Esophagus muscularis mucosa (tissue), 4 donors: ENCODE data around the gene CD79A. TPM values are rescaled to one million over a fixed set of nuclear protein-coding genes. Genes with fewer than 3 reads are reported as not detected.
A peak's percentile ranks its signal among the peaks of the same experiment; 100 is the strongest.

Experiments
- DNase-seq: peaks from one replicate; pipeline ENCODE4 v3.0.0-alpha.2; 2017; ENCODE audit errors: extremely low spot score
- H3K27ac ChIP-seq, 4 donors: fragments of 200-600 bp; sonication (generic); replicated peaks in 1 of 4; 1 replicate in 3 of 4; 2 replicates in 1 of 4; pipeline ENCODE4 v1.5.1; 2016 to 2019; ENCODE audit warnings: mild to moderate bottlenecking in 1 of 4
- H3K27me3 ChIP-seq, 4 donors: fragments of 200-600 bp; sonication (generic); one replicate each; pipeline versions ENCODE4 v1.5.1 to v1.6.0; 2016 to 2019
- H3K36me3 ChIP-seq, 4 donors: fragments of 200-600 bp; sonication (generic); one replicate each; pipeline ENCODE4 v1.5.1; 2016 to 2019
- H3K4me1 ChIP-seq, 4 donors: fragments of 200-600 bp; sonication (generic); one replicate each; pipeline ENCODE4 v1.5.1; 2016 to 2019
- H3K4me3 ChIP-seq, 4 donors: fragments of 200-600 bp; sonication (generic); 1 replicate in 2 of 4; 2 replicates in 2 of 4; pipeline ENCODE4 v1.5.1; 2016 to 2019; ENCODE audit warnings: mild to moderate bottlenecking in 4 of 4, moderate library complexity in 1 of 4
- H3K9me3 ChIP-seq, 4 donors: fragments of 200-600 bp; sonication (generic); 1 replicate in 3 of 4; 2 replicates in 1 of 4; pipeline ENCODE4 v1.5.1; 2016 to 2019
- EP300 ChIP-seq: sonication (generic); formaldehyde crosslinking; IDR thresholded peaks from one replicate; pipeline ENCODE4 v1.6.1; 2017; ENCODE audit warnings: antibody characterized with exemption
- POLR2A ChIP-seq: fragments of 450-650 bp; IDR thresholded peaks from one replicate; pipeline ENCODE4 v1.6.1; 2017; ENCODE audit warnings: antibody characterized with exemption, moderate library complexity, mild to moderate bottlenecking, low read depth
- POLR2AphosphoS5 ChIP-seq, 2 donors: sonication (generic); formaldehyde crosslinking; IDR thresholded peaks; one replicate each; pipeline ENCODE4 v1.6.1; 2017; ENCODE audit warnings: antibody characterized with exemption in 2 of 2
- WGBS: methylation state at CpG from one replicate; pipeline ENCODE4 v1.1.5; 2018; 5-methylcytosine and 5-hydroxymethylcytosine counted together
- intact Hi-C: fragments of 100-400 bp; cut with DNase I; formaldehyde crosslinking; loops from one replicate; pipeline ENCODE4 v1.15.1; 2023
- total RNA-seq, 4 donors: library from RNA; depleted of rRNA; stranded (reverse); fragments of >200 nt; gene quantifications; one replicate each; pipeline versions ENCODE4 v1.1.0 to v1.2.1, GENCODE V29; 2016
- TF ChIP-seq, protein P1 (sequence below), 3 experiments: fragments of 200-600 bp in 2 of 3; fragments of 450-650 bp in 1 of 3; sonication (generic) in 2 of 3; IDR thresholded peaks; one replicate each; pipeline ENCODE4 v1.5.1; 2017 to 2019; ENCODE audit warnings: antibody characterized with exemption in 3 of 3, mild to moderate bottlenecking in 2 of 3, moderate library complexity in 1 of 3

Gene CD79A
- 1 to 10 TPM in 1 of 4 donors, under 1 TPM in 1, not detected in 2; 0.71 to 2.2 TPM for total RNA-seq

DNA sequence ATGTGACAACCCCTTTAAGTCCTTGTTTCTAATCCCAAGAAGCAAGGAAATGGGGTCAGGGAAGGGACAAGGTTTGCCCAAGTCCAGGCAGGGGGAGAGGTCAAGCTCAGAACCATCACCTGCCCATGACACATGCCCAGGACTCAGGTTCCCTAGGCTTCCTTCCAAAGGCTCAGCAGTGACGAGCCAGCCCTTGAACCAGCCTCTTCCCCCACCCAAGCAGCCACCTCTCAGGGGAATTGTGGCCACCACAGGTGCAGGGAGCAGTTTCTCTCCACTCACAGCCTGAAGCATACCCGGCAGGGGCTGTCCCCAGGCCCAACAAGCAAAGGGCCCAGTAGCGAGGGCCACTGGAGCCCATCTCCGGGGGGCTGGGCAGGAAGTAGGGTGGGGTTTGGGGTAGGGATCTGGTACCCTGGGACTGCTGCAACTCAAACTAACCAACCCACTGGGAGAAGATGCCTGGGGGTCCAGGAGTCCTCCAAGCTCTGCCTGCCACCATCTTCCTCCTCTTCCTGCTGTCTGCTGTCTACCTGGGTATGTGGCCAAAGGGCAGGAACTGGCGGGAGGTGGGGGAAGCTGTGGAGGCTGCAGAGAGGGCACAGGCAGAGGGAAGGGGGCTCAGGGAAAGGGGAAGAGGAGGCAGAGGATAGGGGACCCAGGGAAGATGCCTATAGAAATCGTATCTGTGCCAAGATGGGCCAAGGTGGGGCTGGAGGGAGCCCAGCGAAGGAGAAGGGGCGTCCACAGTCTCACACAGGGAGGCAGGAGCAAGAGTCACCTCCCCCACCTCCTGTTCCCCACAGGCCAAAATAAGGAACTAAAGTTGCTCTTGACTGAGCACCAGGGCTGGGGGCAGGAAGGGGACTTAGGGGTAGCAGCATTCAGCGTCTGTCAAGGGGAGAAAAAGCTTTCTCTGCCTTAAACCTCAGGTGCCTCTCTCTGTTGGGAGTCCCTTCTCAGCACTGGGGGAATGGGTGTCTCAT is at the start of gene CD79A:
Gene CD79A (plus strand): TSS at position 433 of the 986 bp plus-strand sequence. CDS start 26 bp downstream, at position 459.
- Histone ChIP-seq H3K27me3 (no peaks in the 10 kb centered on the region), H3K27ac (no peak within 1 kb of the TSS), H3K9me3 (no peaks in the 10 kb centered on the region), H3K4me1 (peaks cover 2 to 11% (median 5%) of the 10 kb centered on the region in 4 donors), H3K4me3 (peak within 1 kb of the TSS in 1 of 4 donors; percentile 31), H3K36me3 (peaks cover 0 to 9% (median 7%) of the 10 kb centered on the region in 4 donors)
- TF ChIP-seq POLR2AphosphoS5 (IDR thresholded peaks at IDR 0.05) (no peak), EP300 (no peak), POLR2A (no peak)
- TF ChIP-seq, protein P1, sequence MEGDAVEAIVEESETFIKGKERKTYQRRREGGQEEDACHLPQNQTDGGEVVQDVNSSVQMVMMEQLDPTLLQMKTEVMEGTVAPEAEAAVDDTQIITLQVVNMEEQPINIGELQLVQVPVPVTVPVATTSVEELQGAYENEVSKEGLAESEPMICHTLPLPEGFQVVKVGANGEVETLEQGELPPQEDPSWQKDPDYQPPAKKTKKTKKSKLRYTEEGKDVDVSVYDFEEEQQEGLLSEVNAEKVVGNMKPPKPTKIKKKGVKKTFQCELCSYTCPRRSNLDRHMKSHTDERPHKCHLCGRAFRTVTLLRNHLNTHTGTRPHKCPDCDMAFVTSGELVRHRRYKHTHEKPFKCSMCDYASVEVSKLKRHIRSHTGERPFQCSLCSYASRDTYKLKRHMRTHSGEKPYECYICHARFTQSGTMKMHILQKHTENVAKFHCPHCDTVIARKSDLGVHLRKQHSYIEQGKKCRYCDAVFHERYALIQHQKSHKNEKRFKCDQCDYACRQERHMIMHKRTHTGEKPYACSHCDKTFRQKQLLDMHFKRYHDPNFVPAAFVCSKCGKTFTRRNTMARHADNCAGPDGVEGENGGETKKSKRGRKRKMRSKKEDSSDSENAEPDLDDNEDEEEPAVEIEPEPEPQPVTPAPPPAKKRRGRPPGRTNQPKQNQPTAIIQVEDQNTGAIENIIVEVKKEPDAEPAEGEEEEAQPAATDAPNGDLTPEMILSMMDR (IDR thresholded peaks at IDR 0.05) = no peak
- no peak for DNase-seq
- intact Hi-C loops = no loop called here
- whole genome bisulfite sequencing = 57% methylated on average over 9 of the region's 9 CpGs

DNA sequence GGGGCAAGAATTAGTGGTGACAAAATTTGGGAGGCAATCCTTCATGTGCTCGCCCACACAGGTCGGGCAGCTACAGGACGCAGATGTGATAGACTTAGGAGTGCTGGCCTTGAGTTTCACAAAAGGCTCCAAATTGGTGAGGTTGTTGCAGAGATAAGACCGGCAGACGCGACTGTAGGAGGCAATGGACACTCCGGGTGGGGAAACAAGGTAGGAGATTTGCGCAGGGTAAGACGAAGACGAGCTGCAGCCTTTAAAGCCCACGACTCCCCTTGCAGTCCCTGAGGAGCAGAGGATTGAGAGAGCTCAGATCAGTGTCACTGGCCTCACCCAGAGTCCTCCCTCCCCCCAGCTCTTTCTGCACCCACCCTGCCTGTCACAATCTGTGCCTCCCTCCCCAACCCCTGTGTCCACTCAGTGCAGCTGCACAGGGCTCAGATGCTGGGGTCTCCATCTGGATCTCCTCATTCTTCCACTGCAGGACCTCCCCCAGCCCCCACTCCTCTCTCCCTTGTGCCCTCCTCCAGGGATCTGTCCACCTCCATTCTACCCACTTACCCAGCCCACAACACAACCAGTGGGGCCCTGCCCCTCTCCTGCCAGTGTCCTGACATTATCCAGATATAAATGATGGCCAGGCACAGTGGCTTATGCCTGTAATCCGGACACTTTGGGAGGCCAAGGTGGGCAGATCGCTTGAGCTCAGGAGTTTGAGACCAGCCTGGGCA is 38.9 kb upstream of the CD79A start:
- Histone ChIP-seq H3K27ac (no peak overlapping the region), H3K4me3 (no peak overlapping the region), H3K36me3 (no peaks in the 10 kb centered on the region), H3K9me3 (no peaks in the 10 kb centered on the region), H3K27me3 (peaks cover 0 to 57% (median 3%) of the 10 kb centered on the region in 4 donors), H3K4me1 (no peaks in the 10 kb centered on the region)
- TF ChIP-seq, protein P1 (IDR thresholded peaks at IDR 0.05) = no peak
- TF ChIP-seq EP300 (no peak), POLR2A (no peak), POLR2AphosphoS5 (IDR thresholded peaks at IDR 0.05) (no peak)
- DNase-seq = no peak
- 64% methylated on average over 13 of the region's 13 CpGs for WGBS
- intact Hi-C loops = no loop called here

DNA sequence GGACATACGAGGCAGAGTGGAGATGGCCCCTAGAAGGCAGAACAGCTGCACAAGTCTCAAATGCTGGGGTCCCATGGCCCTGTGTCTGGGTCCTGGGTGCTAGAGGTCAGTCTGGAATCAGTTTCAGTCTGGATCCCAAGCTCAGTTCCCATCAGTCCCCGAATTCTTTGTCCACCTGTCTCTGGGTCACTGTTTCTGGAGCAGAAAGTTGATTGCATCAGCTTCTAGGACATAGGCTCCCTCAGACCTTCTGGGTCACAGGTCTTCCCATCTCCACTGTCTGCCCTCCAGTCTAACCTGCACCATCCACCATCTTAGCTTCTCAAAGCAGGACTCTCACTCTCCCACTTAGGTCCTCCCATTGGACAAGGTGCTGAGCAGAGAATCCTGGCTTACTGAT is 37.9 kb upstream of the CD79A start:
- TF ChIP-seq POLR2AphosphoS5 (IDR thresholded peaks at IDR 0.05) (no peak), EP300 (no peak), POLR2A (no peak)
- TF ChIP-seq, protein P1 (IDR thresholded peaks at IDR 0.05) = no peak
- 59% methylated on average over 2 of the region's 2 CpGs for WGBS
- no peaks in the 10 kb centered on the region for H3K9me3 ChIP-seq
- no peaks in the 10 kb centered on the region for H3K4me1 ChIP-seq
- intact Hi-C loops = no loop called here
- no peak for DNase-seq
- H3K27me3 ChIP-seq = peaks cover 0 to 60% (median 3%) of the 10 kb centered on the region in 4 donors
- H3K27ac ChIP-seq = no peak overlapping the region
- H3K36me3 ChIP-seq = no peaks in the 10 kb centered on the region
- no peak overlapping the region for H3K4me3 ChIP-seq

DNA sequence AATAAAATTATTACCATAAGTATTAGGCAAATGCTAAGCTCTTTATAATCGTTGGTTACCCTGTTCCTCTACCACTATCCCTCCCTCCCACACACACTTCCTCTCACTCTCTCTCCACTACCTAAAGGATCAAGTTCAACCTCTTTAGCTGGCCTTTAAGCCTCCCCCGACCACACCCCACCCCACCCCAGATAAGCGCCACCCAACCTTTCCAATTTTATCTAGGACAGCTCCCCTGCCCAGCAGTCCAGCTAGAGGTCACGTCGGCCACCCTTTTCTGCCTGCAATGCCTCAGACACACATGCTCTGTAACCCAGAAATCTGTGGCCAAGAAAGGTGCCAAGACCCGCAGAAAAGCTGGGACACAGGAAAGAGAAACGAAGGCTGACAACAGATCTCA is 33.7 kb upstream of the CD79A start:
- DNase-seq = no peak
- no peaks in the 10 kb centered on the region for H3K36me3 ChIP-seq

More for the DNA sequence above, 33.7 kb upstream of the CD79A start:
- 67% methylated on average over 7 of the region's 7 CpGs for WGBS
- TF ChIP-seq EP300 = no peak
- no peak for TF ChIP-seq POLR2AphosphoS5 (IDR thresholded peaks at IDR 0.05)
- no peak for TF ChIP-seq POLR2A
- TF ChIP-seq, protein P1 (IDR thresholded peaks at IDR 0.05) = no peak
- Histone ChIP-seq H3K27me3 (peaks cover 0 to 58% (median 0%) of the 10 kb centered on the region in 4 donors), H3K4me3 (no peak overlapping the region), H3K9me3 (no peaks in the 10 kb centered on the region), H3K27ac (no peak overlapping the region), H3K4me1 (no peaks in the 10 kb centered on the region)
- intact Hi-C loops = no loop called here
